Measurements from ENCODE around the gene BABAM2.

BABAM2 gene

DNA sequence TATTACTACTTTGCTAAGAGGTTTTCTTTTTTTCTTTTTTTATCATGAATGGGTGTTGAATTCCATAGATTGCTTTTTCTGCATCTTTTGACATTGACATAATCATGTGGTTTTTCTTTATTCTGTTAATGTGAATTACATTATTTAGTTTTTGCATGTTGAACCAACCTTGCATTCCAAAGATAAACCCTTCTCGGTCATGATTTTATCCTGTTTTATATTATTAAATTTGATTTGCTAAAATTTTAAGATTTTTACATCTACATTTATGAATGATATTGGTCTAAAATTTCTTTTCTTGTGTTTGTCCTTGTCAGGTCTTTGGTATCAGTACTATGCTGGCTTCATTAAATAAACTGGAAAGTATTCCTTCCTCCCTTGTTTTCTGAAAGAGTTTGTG is 414.7 kb downstream of the BABAM2 start:
- Histone ChIP-seq H3K9me3 (ENCODE audit: control insufficient read depth in 1 of 2, low read length in 2 of 2) (no peaks in the 10 kb centered on the region), H3K36me3 (ENCODE audit: control insufficient read depth in 1 of 2, insufficient read depth in 2 of 2, low read length in 2 of 2) (peaks cover 0 to 7% of the 10 kb centered on the region in 2 donors), H3K27me3 (ENCODE audit: low read depth, low read length) (no peaks in the 10 kb centered on the region), H3K27ac (ENCODE audit: low read length) (no peak overlapping the region), H3K4me3 (ENCODE audit: low read depth in 1 of 2, low read length in 2 of 2) (no peak overlapping the region), H3K4me1 (ENCODE audit: control insufficient read depth in 1 of 2, insufficient read depth in 2 of 2, low read length in 2 of 2) (peaks cover 0 to 5% of the 10 kb centered on the region in 2 donors)

DNA sequence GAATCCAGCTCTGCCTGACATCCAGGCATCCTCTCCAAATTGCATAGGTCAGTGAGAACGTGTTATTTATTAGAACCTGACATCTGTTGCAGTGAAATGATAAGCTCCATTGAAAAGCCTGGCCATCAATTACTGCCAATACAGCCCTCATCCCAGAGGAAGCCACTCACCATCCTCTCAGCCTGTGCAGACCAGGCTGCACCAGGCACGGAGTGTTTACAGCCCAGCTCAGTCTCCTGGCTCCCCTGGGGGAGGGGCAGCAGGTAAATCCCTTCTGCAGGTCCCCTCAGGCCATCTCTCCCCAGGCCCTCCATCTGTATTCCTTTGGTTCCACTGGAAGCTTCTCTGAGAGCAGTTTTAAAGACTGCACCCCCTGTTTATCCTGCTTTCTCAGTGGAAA is 419.6 kb downstream of the BABAM2 start:
- H3K27me3 ChIP-seq (ENCODE audit: low read depth, low read length), result no peaks in the 10 kb centered on the region
- H3K4me1 ChIP-seq (ENCODE audit: control insufficient read depth in 1 of 2, insufficient read depth in 2 of 2, low read length in 2 of 2), result no peaks in the 10 kb centered on the region
- H3K36me3 ChIP-seq (ENCODE audit: control insufficient read depth in 1 of 2, insufficient read depth in 2 of 2, low read length in 2 of 2), result peaks cover 0 to 3% of the 10 kb centered on the region in 2 donors
- no peaks in the 10 kb centered on the region for H3K9me3 ChIP-seq (ENCODE audit: control insufficient read depth in 1 of 2, low read length in 2 of 2)
- H3K27ac ChIP-seq (ENCODE audit: low read length), result no peak overlapping the region
- no peak overlapping the region for H3K4me3 ChIP-seq (ENCODE audit: low read depth in 1 of 2, low read length in 2 of 2)

DNA sequence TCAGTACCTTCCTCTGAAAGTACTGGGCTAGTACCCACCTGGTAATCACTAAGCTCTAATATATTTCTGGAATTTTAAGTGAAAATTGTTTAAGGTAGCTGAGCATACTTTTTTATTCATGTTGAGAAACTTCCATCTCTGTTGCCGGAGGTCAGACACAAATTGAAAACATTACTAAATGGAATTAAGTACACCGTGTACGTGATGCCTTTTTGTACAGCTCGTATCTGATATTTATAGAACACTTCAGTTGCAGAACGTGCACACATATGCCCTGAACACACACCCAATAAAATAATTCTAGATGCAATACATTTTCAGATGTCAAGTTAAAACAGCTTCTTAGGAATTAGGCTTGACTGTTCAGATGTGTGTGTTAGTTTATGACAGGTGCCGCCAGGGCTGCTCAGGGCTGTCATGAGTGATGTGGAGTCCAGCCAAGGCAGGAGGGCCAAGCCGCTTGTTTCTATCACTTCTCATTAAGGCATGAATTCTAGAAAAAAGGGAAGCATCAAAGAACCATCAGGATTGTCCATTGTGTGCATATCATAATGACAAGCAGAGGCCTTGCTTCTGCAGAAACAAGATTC is 421.2 kb downstream of the BABAM2 start:
- Histone ChIP-seq H3K36me3 (ENCODE audit: control insufficient read depth in 1 of 2, insufficient read depth in 2 of 2, low read length in 2 of 2) (peaks cover 0 to 3% of the 10 kb centered on the region in 2 donors), H3K9me3 (ENCODE audit: control insufficient read depth in 1 of 2, low read length in 2 of 2) (no peaks in the 10 kb centered on the region), H3K27ac (ENCODE audit: low read length) (no peak overlapping the region), H3K27me3 (ENCODE audit: low read depth, low read length) (no peaks in the 10 kb centered on the region), H3K4me1 (ENCODE audit: control insufficient read depth in 1 of 2, insufficient read depth in 2 of 2, low read length in 2 of 2) (no peaks in the 10 kb centered on the region), H3K4me3 (ENCODE audit: low read depth in 1 of 2, low read length in 2 of 2) (no peak overlapping the region)

DNA sequence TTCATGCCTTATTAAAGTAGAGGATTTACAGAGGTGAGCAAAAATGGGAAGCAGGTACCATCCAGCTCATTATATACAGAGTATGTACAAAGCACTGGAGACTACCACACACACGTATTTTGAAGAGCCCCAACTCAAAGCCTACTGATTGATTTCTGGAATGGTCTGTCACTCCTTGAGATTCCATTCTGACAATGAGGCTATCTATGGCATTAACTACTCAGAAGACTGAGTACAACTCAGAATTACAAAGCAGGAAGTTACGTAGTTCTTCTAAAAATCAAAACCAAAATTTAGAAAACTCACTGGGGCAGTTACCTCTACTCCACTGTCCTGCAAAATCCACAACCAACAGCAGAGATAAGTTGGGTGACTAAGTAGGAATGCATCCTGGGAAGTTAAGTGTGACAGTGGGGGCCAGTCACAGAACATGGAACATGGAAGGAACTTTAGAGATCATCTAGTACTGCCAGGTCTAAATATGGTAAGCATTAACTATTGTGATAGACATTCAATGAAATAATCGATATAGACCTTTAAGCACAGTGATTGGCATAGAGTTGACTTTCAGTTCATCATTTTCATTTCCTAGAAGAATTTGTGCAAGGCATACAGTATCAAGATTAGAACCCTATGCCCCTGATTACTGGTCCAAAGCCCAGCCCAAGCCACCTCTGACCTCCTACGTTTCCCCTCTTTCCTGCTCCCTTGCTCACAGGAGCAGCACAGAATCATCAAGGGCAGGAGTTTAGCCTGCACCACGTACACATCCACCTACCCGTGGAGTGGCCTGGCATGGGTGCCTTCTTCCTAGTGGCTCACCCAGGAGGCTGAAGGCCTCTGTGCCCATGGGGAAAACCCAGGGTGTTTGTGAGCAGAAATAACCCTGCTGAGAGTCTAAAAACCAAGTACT is 422.0 kb downstream of the BABAM2 start:
- Histone ChIP-seq H3K4me1 (ENCODE audit: control insufficient read depth in 1 of 2, insufficient read depth in 2 of 2, low read length in 2 of 2) (no peaks in the 10 kb centered on the region), H3K27me3 (ENCODE audit: low read depth, low read length) (no peaks in the 10 kb centered on the region), H3K4me3 (ENCODE audit: low read depth in 1 of 2, low read length in 2 of 2) (no peak overlapping the region), H3K36me3 (ENCODE audit: control insufficient read depth in 1 of 2, insufficient read depth in 2 of 2, low read length in 2 of 2) (peaks cover 0 to 3% of the 10 kb centered on the region in 2 donors), H3K27ac (ENCODE audit: low read length) (no peak overlapping the region), H3K9me3 (ENCODE audit: control insufficient read depth in 1 of 2, low read length in 2 of 2) (no peaks in the 10 kb centered on the region)

DNA sequence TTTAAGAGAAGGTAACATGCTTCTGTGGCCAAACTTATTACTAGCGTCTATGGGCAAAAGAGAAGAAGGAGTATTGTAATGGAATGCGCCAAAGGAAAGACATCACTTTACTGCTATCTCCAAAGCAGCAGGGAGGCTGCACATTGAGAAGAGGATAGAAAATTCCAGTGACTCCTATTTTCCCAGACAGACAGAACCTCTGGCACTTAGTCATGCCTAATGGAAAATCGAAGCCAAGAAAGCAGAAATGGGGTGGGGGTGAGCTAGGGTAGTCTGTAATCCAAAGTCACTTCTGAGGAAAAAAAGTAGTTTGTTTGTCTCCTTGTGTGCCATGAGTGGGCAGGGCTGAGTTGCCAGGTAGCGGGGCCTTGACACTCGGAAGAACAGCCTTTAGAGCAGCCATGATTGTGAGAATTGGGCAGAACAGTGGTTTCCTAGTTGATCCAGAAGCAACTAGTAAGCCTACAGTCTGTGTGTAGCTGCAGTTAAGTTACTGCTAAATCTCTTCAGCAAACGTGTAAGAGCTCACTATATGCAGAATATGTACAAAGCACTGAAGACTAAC is 422.8 kb downstream of the BABAM2 start:
- H3K36me3 ChIP-seq (ENCODE audit: control insufficient read depth in 1 of 2, insufficient read depth in 2 of 2, low read length in 2 of 2), result peaks cover 0 to 3% of the 10 kb centered on the region in 2 donors
- no peak overlapping the region for H3K4me3 ChIP-seq (ENCODE audit: low read depth in 1 of 2, low read length in 2 of 2)
- no peaks in the 10 kb centered on the region for H3K27me3 ChIP-seq (ENCODE audit: low read depth, low read length)
- no peaks in the 10 kb centered on the region for H3K9me3 ChIP-seq (ENCODE audit: control insufficient read depth in 1 of 2, low read length in 2 of 2)
- no peaks in the 10 kb centered on the region for H3K4me1 ChIP-seq (ENCODE audit: control insufficient read depth in 1 of 2, insufficient read depth in 2 of 2, low read length in 2 of 2)
- no peak overlapping the region for H3K27ac ChIP-seq (ENCODE audit: low read length)

DNA sequence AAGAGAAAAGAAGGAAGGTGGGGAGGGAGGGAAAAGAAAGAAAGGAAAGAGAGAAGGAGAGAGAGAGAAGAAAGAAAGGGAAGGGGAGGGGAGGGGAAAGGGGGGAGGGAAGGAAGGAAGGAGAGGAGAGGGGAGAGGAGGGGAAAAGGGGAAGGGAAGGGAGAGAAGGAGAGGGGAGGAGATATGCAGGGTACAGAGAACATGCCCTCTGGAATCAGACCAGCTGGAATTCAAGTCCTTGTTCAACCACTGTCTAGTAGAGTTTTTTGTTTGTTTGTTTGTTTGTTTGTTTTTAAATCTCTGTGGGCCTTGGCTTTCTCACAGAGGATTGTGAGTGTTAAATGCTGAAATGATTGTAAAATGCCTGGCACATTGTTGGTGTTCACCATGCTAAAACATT is 424.4 kb downstream of the BABAM2 start:
- Histone ChIP-seq H3K27ac (ENCODE audit: low read length) (no peak overlapping the region), H3K36me3 (ENCODE audit: control insufficient read depth in 1 of 2, insufficient read depth in 2 of 2, low read length in 2 of 2) (no peaks in the 10 kb centered on the region), H3K27me3 (ENCODE audit: low read depth, low read length) (no peaks in the 10 kb centered on the region), H3K4me3 (ENCODE audit: low read depth in 1 of 2, low read length in 2 of 2) (no peak overlapping the region), H3K4me1 (ENCODE audit: control insufficient read depth in 1 of 2, insufficient read depth in 2 of 2, low read length in 2 of 2) (no peaks in the 10 kb centered on the region), H3K9me3 (ENCODE audit: control insufficient read depth in 1 of 2, low read length in 2 of 2) (no peaks in the 10 kb centered on the region)

DNA sequence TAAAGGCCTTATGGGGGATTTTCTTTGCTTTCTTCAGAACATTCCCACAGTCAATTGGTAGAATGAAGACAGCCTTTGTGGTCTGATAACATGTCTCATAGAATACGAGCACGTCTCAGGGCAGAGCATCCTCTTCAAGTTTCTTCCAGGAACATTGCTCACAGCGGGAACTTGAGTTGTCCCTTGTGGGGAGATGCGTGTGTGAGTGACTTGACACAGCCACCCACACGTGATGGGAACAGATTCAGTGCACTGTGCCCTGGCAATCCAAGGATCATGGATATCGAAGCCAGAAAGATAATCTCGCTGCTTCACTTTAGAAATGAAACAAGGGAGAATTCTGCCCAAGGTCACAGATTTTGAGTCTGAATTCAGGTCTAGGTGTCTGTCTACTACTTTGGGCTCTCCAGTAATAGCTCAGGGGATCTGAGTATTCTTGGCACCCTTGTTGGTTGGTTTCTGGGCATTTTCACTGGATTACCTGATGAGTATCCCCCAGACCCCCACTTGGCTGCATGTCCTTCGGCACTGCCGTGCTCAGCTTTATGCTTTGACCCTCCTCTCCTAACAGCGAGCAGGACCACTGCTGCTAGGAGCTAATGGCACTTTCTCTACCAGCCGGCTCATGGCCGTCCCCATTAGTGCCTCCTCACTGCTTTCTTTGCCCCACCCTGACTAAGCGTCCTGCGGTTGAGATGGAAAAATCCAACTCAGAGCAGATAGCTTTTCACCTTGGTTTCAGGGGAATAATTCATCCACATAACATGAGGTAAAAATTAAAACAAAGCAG is 426.2 kb downstream of the BABAM2 start:
- no peaks in the 10 kb centered on the region for H3K27me3 ChIP-seq (ENCODE audit: low read depth, low read length)
- no peak overlapping the region for H3K4me3 ChIP-seq (ENCODE audit: low read depth in 1 of 2, low read length in 2 of 2)
- H3K9me3 ChIP-seq (ENCODE audit: control insufficient read depth in 1 of 2, low read length in 2 of 2), result no peaks in the 10 kb centered on the region
- H3K36me3 ChIP-seq (ENCODE audit: control insufficient read depth in 1 of 2, insufficient read depth in 2 of 2, low read length in 2 of 2), result no peaks in the 10 kb centered on the region
- no peak overlapping the region for H3K27ac ChIP-seq (ENCODE audit: low read length)
- H3K4me1 ChIP-seq (ENCODE audit: control insufficient read depth in 1 of 2, insufficient read depth in 2 of 2, low read length in 2 of 2), result no peaks in the 10 kb centered on the region

DNA sequence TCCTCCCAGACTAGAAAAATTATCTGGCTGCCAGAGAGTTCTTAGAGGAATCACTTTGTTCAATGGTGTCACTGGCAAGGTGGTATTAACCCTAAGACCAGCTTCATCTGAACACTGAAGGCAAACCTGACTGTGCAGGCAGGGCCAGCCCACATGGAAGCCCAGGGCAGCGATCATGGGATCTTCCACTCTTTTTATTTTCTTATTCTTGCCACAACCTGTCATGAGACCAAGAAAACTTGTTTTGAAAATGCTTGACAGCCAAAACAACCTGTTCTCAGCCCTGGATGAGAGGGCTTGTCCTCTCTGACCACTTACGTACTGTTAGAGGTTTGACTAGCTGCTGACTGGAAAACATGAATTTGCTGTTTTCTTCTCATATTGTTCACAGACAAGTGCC is 426.9 kb downstream of the BABAM2 start:
- Histone ChIP-seq H3K4me3 (ENCODE audit: low read depth in 1 of 2, low read length in 2 of 2) (no peak overlapping the region), H3K27me3 (ENCODE audit: low read depth, low read length) (no peaks in the 10 kb centered on the region), H3K4me1 (ENCODE audit: control insufficient read depth in 1 of 2, insufficient read depth in 2 of 2, low read length in 2 of 2) (no peaks in the 10 kb centered on the region), H3K27ac (ENCODE audit: low read length) (no peak overlapping the region), H3K9me3 (ENCODE audit: control insufficient read depth in 1 of 2, low read length in 2 of 2) (no peaks in the 10 kb centered on the region), H3K36me3 (ENCODE audit: control insufficient read depth in 1 of 2, insufficient read depth in 2 of 2, low read length in 2 of 2) (no peaks in the 10 kb centered on the region)

DNA sequence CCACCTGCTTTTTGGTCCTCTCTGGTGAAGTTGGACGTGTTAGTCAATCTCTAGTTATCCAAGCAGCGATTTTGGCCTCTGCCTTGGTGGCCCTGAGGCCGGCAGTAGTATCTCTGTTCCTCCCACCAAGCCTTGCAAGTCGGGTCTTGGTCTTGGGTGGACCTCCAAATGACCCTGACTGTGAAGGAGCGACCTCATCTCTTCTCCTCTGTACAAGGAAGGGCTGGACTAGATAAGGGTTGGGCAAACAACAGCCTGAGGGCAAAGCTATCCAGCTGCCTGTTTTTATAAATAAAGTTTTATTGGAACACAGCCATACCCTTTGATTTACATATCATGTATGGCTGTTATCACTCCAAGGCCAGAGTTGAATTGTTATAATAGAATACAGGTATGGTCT is 427.5 kb downstream of the BABAM2 start:
- no peak overlapping the region for H3K4me3 ChIP-seq (ENCODE audit: low read depth in 1 of 2, low read length in 2 of 2)
- no peak overlapping the region for H3K27ac ChIP-seq (ENCODE audit: low read length)
- H3K4me1 ChIP-seq (ENCODE audit: control insufficient read depth in 1 of 2, insufficient read depth in 2 of 2, low read length in 2 of 2), result no peaks in the 10 kb centered on the region
- no peaks in the 10 kb centered on the region for H3K9me3 ChIP-seq (ENCODE audit: control insufficient read depth in 1 of 2, low read length in 2 of 2)
- H3K27me3 ChIP-seq (ENCODE audit: low read depth, low read length), result no peaks in the 10 kb centered on the region
- H3K36me3 ChIP-seq (ENCODE audit: control insufficient read depth in 1 of 2, insufficient read depth in 2 of 2, low read length in 2 of 2), result no peaks in the 10 kb centered on the region

DNA sequence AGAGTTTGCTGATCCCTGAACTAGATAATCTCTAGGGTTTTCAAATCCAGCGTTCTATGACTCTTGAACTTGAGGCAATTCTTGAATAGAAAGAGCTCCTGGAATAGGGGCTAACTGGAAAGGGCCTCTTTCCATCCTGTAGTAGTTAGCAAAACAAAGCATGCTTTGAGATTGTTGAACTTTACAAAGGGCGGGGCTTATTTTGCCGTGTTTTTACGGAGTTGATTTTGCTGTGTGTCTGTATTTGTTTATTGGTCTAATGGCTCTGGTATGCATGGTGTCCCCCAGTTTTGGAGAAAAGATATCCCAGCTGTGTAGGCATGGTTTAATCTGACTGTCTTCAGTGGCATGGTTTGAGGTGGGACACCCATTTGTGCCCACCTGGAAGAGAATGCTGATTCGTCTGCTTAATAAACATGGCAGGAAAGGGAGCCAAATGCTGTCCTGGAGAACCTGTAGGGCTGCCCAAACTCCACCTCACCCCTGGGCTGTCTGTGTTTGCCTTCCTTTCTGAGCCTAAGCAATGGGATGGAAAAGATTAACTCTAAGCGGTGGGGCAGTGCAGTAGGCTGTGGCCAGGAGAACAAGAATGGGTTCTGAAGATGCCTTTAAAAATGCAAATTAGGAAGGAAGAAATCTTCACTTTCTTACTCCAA is 428.1 kb downstream of the BABAM2 start:
- Histone ChIP-seq H3K27ac (ENCODE audit: low read length) (no peak overlapping the region), H3K9me3 (ENCODE audit: control insufficient read depth in 1 of 2, low read length in 2 of 2) (no peaks in the 10 kb centered on the region), H3K4me3 (ENCODE audit: low read depth in 1 of 2, low read length in 2 of 2) (no peak overlapping the region), H3K36me3 (ENCODE audit: control insufficient read depth in 1 of 2, insufficient read depth in 2 of 2, low read length in 2 of 2) (no peaks in the 10 kb centered on the region), H3K27me3 (ENCODE audit: low read depth, low read length) (no peaks in the 10 kb centered on the region), H3K4me1 (ENCODE audit: control insufficient read depth in 1 of 2, insufficient read depth in 2 of 2, low read length in 2 of 2) (no peaks in the 10 kb centered on the region)

All from muscle layer of duodenum (tissue), 2 donors.